ENCODE data around the gene HES1.

HES1 gene

GRCh38 chr3:194111336-194111735 lies 24.6 kb upstream of the HES1 start:
- FAIRE-seq: no peak
- no peak for TF ChIP-seq CTCF (IDR thresholded peaks at IDR 0.05; ENCODE audit: insufficient read depth, missing control alignments)
- DNase-seq (ENCODE audit: insufficient read length, low spot score): no peak

- TF ChIP-seq CTCF (IDR thresholded peaks at IDR 0.05; ENCODE audit: insufficient read depth, missing control alignments): no peak
- DNase-seq (ENCODE audit: insufficient read length, low spot score) (no peak), FAIRE-seq (no peak)
Observed at GRCh38 chr3:194112120-194113106, 23.5 kb upstream of the HES1 start.

GRCh38 chr3:194114123-194114522 lies 21.8 kb upstream of the HES1 start:
- TF ChIP-seq CTCF (IDR thresholded peaks at IDR 0.05; ENCODE audit: insufficient read depth, missing control alignments): no peak
- FAIRE-seq (no peak), DNase-seq (ENCODE audit: insufficient read length, low spot score) (no peak)

- DNase-seq (ENCODE audit: insufficient read length, low spot score) (no peak), FAIRE-seq (no peak)
- TF ChIP-seq CTCF (IDR thresholded peaks at IDR 0.05; ENCODE audit: insufficient read depth, missing control alignments): no peak
Observed at GRCh38 chr3:194117104-194117845, 18.7 kb upstream of the HES1 start.

GRCh38 chr3:194118920-194119319 lies 17.0 kb upstream of the HES1 start:
- FAIRE-seq (no peak), DNase-seq (ENCODE audit: insufficient read length, low spot score) (no peak)
- TF ChIP-seq CTCF (IDR thresholded peaks at IDR 0.05; ENCODE audit: insufficient read depth, missing control alignments): no peak

GRCh38 chr3:194119831-194120590 lies 15.9 kb upstream of the HES1 start:
- no peak for DNase-seq (ENCODE audit: insufficient read length, low spot score)
- TF ChIP-seq CTCF (IDR thresholded peaks at IDR 0.05; ENCODE audit: insufficient read depth, missing control alignments): no peak
- no peak for FAIRE-seq
